Activated T-helper 1 cell treated with Interleukin-2 at 50 U/mL for 16 hours (primary cell): Measurements from ENCODE around the gene PANX2.
A peak's percentile ranks its signal among the peaks of the same experiment; 100 is the strongest.

Source experiments
- DNase-seq: peaks from one replicate; pipeline ENCODE4 v3.0.0-alpha.2; 2020; ENCODE audit warnings: low read depth

The PANX2 gene

GRCh38 chr22:50184902-50185374 lies 14.4 kb downstream of the PANX2 start:
- no peak for DNase-seq

- DNase-seq, result peak; percentile 85
Measured at GRCh38 chr22:50185375-50186087, 15.0 kb downstream of the PANX2 start, which contains the start of gene TRABD. Gene TRABD (plus strand): TSS chr22:50185913. CDS start chr22:50193061, 7,148 bp downstream.

- DNase-seq, result no peak
Measured at GRCh38 chr22:50186181-50186714, 15.7 kb downstream of the PANX2 start.

- DNase-seq, result no peak
Measured at GRCh38 chr22:50186761-50187523, 16.4 kb downstream of the PANX2 start.

- no peak for DNase-seq
Measured at GRCh38 chr22:50188356-50188755, 17.8 kb downstream of the PANX2 start.

- no peak for DNase-seq
Measured at GRCh38 chr22:50189184-50189848, 18.8 kb downstream of the PANX2 start.

GRCh38 chr22:50189849-50190181 lies 19.3 kb downstream of the PANX2 start:
- no peak for DNase-seq

GRCh38 chr22:50190182-50190940 lies 19.8 kb downstream of the PANX2 start:
- peak; percentile 76 for DNase-seq

- peak; percentile 66 for DNase-seq
Measured at GRCh38 chr22:50190941-50191741, 20.6 kb downstream of the PANX2 start.

- peak; percentile 52 for DNase-seq
Measured at GRCh38 chr22:50192436-50193204, 22.1 kb downstream of the PANX2 start.

- no peak for DNase-seq
Measured at GRCh38 chr22:50193621-50194020, 23.1 kb downstream of the PANX2 start.

- DNase-seq, result no peak
Measured at GRCh38 chr22:50194037-50194805, 23.7 kb downstream of the PANX2 start.

GRCh38 chr22:50196256-50196655 lies 25.7 kb downstream of the PANX2 start:
- no peak for DNase-seq

- no peak for DNase-seq
Measured at GRCh38 chr22:50197000-50197800, 26.7 kb downstream of the PANX2 start.

GRCh38 chr22:50197856-50198623 lies 27.5 kb downstream of the PANX2 start:
- DNase-seq, result no peak

GRCh38 chr22:50198624-50199017 lies 28.1 kb downstream of the PANX2 start:
- DNase-seq, result no peak

- no peak for DNase-seq
Measured at GRCh38 chr22:50199251-50199721, 28.8 kb downstream of the PANX2 start.
